ENCODE measurements around the gene RBM14.
"Not testable (repeated sequence)": the region's sequence is repeated elsewhere in the genome, so short reads cannot be mapped to it uniquely, and the experiment has no call there.

RBM14 gene, protein sequence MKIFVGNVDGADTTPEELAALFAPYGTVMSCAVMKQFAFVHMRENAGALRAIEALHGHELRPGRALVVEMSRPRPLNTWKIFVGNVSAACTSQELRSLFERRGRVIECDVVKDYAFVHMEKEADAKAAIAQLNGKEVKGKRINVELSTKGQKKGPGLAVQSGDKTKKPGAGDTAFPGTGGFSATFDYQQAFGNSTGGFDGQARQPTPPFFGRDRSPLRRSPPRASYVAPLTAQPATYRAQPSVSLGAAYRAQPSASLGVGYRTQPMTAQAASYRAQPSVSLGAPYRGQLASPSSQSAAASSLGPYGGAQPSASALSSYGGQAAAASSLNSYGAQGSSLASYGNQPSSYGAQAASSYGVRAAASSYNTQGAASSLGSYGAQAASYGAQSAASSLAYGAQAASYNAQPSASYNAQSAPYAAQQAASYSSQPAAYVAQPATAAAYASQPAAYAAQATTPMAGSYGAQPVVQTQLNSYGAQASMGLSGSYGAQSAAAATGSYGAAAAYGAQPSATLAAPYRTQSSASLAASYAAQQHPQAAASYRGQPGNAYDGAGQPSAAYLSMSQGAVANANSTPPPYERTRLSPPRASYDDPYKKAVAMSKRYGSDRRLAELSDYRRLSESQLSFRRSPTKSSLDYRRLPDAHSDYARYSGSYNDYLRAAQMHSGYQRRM

DNA sequence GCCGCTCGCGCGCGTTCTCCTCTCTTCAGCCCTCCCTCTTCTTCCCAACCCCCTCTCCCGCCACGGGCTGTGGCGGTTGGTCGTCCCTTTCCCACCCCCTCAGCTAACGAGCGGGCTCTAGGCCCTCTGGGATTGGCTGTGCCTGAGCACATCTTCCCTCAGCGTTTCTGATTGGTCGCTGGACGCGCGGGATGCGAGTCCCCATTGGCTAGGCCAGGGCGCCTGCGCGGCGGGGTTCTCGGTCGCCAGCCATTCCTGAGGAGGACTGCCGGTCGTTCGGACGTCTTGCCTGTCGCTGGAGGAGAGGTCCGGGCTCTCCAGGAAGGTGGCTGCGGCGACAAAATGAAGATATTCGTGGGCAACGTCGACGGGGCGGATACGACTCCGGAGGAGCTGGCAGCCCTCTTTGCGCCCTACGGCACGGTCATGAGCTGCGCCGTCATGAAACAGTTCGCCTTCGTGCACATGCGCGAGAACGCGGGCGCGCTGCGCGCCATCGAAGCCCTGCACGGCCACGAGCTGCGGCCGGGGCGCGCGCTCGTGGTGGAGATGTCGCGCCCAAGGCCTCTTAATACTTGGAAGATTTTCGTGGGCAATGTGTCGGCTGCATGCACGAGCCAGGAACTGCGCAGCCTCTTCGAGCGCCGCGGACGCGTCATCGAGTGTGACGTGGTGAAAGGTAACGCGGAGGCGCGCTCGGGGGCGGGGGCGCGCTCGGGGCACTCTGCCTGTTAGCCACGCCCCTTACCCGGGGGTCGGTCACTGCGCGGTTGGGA is at the start of gene RBM14:
RBM14 (plus strand) TSS at position 252 of the 776 bp plus-strand sequence; CDS start at position 343, 91 bp downstream.
- peak; percentile 99 for DNase-seq (ENCODE audit: low spot score)

- DNase-seq (ENCODE audit: low spot score): no peak
These were observed 48.7 kb upstream of the RBM14 start for GRCh38 chr11:66567787-66568123.

DNA sequence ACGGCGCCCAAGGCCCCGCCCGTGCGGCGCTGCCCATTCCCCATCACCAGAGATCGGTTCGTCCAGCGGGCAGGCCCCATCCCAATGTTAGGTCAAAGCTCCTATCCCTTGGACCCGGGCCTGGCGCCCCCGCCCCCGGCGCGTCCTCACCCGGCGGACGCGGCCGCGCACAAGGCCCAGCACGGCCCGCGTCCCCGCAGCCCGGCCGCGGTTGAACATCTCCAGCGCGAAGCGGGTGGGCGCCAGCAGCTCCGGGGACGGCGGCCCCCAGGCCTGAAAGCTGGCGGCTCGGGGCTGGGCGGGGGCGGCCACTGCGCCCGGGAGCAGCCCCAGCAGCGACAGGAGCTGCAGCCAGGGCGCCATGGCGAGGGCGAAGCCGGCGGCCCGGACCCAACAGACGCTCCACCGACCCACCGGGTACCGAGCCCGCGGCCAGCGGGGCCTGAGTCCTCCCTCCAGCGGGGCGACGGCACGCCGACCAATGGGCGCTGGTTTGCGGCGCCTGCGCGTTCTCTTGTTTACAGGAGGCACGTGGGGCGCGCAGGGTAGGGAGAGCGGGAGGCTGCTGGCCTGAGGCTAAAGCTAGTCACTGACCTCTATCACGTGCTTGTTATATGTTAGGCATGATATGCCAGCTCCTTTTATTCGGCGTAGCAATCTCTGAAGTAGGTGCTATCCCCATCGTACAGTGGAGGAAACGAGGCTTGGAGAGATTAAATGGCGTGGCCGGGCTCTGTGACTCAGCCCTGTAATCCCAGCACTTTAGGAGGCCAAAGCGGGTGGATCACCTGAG is 48.1 kb upstream of the RBM14 start, which contains the start of gene CTSF:
CTSF (minus strand) TSS at position 483 of the 793 bp plus-strand sequence; CDS start at position 363, 120 bp downstream.
- no peak for DNase-seq (ENCODE audit: low spot score)

DNA sequence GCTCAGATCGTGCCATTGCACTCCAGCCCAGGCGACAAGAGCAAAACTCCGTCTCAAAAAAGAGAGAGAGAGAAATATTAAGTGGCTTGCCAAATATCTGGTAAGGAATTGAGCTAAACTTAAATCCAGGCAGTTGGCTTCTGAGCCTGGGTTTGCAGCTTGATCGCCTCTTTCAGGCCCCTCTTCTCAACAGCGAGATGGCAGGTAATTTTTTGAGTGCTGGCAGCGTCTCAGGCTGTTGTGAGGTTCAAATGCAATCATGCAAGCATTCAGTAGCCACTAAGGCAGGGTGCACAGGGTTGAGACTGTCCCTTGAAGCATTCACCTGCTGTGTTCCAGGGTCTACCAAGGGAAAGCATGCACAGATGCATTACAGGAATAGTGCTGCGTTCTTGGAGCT is 47.4 kb upstream of the RBM14 start:
- no peak for DNase-seq (ENCODE audit: low spot score)

DNA sequence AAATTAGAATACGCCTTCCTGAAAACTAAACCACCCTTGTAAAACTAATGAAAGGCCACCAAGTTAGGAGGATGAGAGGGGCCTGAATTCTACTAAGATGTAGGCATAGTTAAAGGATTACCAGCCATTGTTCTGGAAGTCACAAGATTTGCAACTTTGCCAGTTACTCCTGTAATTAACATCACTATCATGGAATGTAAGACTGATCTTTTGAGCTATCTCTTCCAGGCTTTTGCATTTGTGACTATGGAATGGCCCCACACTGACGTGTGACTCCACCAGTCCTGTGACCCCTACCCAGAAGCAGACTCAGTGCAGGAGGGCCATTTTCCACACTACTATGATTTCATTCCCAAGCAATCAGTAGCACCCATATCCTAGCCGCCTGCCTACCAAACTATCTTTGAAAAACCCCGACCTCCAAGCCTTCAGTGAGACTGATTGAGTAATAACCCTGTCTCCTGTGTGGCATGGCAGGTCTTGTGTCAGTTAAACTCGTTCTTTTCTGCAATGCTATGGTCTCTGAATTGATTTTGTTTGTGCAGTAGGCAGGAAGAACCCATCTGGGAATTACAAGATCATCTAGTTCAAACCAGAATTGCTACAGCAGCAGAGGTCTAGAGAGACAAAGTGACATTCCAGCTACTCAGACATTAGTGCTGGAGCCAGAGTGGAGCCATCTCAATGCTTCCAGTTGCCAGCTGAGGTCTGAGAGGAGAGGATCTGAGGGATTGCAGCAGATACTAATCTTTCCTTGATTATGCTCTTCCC is 46.2 kb upstream of the RBM14 start:
- no peak for DNase-seq (ENCODE audit: low spot score)

GRCh38 chr11:66570850-66571180 is 45.6 kb upstream of the RBM14 start:
- DNase-seq (ENCODE audit: low spot score): no peak

DNA sequence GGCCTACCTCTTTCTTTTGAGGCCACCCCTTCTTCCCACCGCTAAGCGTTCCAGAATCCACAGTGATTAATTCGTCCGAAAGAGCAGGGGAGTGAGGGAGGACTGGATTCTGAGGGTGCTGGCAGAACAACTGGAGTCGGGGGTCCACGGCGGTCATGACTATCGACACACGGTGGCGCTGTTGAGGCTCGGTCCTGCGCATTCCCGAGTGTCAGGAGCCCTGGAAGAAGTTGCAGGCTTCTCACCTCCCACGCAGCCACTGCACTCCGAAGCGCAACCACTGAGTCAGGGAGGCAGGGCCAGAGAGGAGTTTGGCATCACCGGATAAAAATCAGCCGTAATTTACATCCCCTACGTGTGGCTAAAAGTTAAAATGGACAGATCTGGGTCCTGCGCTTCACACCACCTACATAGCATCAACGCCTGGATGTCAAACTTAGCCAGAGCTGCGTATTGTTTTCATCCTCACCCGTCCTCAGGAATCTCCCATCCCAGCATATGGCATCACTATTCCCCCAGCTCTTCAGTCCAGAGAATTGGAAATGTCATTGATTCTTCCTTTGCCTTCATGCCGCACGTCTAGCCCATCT is 37.3 kb upstream of the RBM14 start:
- DNase-seq (ENCODE audit: low spot score): peak; percentile 80

DNA sequence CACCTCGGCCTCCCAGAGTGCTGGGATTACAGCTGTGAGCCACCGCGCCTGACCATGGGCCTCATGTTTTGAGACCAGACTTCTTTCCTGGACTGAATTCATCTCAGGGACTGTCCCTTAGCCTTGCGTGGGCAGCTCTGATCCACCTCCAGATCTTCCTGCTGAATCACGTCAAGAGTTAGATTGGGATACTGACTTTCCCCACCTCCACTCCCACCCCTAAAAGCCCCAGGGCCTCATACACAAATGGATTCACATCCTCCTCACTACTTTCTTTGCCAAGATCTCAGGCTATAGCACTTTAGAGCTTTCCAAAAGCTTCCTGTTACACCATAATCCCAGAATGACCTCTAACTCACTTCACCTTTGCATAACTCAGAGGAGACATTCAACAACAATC is 35.6 kb upstream of the RBM14 start:
- no peak for DNase-seq (ENCODE audit: low spot score)

DNA sequence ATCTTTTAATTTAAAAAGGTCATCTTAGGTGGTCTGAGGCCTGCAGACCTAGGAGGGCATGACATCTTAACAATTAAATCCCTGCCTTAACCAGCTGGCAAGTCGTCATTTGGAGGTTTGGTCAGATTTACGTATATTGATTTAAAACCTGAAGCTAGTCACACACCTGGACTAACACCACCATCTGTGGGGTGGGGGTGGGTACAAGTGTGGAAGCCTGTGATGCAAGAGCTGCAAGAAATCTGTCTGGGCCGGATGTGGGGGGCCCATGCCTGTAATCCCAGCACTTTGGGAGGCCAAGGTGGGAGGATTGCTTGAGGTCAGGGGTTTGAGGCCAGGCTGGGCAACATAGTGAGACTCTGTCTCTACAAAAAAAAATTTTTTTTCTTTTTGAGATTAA is 35.2 kb upstream of the RBM14 start:
- no peak for DNase-seq (ENCODE audit: low spot score)

- DNase-seq (ENCODE audit: low spot score): not testable (repeated sequence)
These were observed 33.8 kb upstream of the RBM14 start for GRCh38 chr11:66582565-66583147.

- not testable (repeated sequence) for DNase-seq (ENCODE audit: low spot score)
These were observed 31.0 kb upstream of the RBM14 start for GRCh38 chr11:66585447-66585846.

- DNase-seq (ENCODE audit: low spot score): no peak
These were observed 30.3 kb upstream of the RBM14 start for GRCh38 chr11:66586136-66586535.

GRCh38 chr11:66589315-66589714 is 27.1 kb upstream of the RBM14 start:
- DNase-seq (ENCODE audit: low spot score): not testable (repeated sequence)

DNA sequence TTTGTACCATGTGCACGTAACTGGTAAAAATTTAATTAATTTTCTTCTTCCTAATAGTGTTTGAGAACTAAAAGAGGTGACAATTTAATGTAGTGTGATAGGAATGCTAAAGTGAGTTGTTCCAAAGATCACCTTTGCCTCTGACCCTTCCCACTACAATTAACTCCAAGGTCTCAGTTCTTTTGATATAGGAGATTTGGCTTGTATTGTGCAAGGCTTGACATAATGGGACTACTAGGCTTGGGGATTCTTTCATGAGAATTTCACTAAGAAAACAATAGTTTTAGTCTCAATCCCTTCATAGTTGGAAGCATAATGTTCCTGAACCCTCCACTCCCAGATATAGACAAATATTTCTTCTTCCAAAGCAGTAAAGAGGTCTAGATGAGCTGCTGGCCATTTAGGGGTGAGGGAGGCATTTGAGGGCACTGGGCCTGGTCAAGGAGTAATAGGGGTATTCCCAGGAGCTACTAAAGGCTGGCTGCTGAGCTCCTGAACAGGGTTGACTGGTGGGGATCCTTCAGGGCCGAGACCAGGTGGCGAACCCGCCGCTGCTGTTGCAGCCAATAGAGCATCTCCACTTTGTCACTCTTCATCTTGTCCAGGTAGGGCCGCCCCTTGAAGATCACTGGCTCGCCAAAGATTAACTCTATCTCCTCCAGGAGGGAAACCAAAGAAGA is 26.3 kb upstream of the RBM14 start:
- no peak for DNase-seq (ENCODE audit: low spot score)

GRCh38 chr11:66591175-66591574 is 25.3 kb upstream of the RBM14 start:
- no peak for DNase-seq (ENCODE audit: low spot score)

GRCh38 chr11:66592457-66593302 is 23.8 kb upstream of the RBM14 start, which contains the start of the genes CCDC87 and CCS:
CCDC87 (minus strand) TSS chr11:66593063; CDS start chr11:66593015, 48 bp downstream.
CCS (plus strand) TSS chr11:66593185; CDS start chr11:66593262, 77 bp downstream.
- DNase-seq (ENCODE audit: low spot score): peak; percentile 98

DNA sequence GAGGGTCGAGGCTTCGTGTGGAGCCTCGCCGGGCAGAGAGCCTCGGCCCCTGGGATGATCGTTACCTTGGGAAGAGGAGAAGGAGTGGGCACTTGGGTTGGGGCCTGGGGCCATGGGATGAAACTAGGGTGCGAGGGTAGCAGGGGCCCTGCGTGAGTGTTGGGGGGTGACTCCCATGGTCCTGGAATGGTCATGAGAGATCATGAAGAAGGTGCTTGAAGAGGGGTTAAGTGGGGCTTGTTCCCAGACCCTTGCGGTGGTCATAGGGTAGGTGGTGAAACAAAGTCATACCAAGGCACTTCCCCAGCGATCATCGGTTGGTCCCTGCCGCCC is 23.2 kb upstream of the RBM14 start:
- DNase-seq (ENCODE audit: low spot score): no peak

- no peak for DNase-seq (ENCODE audit: low spot score)
These were observed 22.8 kb upstream of the RBM14 start for GRCh38 chr11:66593650-66594049.

Data from left forelimb (tissue), 1 donor.